ENCODE data around the gene EPN3.

DNA sequence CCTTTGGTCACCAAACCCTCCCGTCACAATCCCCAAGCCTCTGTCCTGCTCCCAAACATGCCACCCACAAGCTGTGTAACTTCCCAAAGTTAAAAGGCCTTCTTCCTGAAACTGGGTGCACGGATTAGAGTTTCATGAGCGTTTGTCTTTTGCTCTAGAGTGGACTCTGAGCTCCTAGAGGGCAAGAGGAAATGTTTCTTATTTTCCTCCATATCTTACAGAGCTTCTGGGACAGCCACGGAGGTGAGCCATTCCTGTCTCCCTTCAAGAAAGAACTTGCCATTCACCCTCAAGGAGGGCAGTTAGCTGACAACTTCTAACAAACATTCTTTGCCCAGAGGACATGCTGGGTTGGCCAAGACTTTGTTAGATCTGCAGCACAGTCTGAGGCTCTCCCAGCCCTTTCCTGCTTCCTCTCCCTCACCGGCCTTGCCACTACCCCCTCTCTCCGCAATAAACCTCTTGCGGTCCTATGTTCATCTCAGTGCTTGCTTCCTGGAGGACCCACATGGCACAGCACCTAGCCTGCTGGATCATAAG, 26.9 kb upstream of the EPN3 start:
- TF ChIP-seq, protein P1, sequence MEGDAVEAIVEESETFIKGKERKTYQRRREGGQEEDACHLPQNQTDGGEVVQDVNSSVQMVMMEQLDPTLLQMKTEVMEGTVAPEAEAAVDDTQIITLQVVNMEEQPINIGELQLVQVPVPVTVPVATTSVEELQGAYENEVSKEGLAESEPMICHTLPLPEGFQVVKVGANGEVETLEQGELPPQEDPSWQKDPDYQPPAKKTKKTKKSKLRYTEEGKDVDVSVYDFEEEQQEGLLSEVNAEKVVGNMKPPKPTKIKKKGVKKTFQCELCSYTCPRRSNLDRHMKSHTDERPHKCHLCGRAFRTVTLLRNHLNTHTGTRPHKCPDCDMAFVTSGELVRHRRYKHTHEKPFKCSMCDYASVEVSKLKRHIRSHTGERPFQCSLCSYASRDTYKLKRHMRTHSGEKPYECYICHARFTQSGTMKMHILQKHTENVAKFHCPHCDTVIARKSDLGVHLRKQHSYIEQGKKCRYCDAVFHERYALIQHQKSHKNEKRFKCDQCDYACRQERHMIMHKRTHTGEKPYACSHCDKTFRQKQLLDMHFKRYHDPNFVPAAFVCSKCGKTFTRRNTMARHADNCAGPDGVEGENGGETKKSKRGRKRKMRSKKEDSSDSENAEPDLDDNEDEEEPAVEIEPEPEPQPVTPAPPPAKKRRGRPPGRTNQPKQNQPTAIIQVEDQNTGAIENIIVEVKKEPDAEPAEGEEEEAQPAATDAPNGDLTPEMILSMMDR (conservative IDR thresholded peaks at IDR 0.05; ENCODE audit: low read depth in 2 of 2) = no peak
- no peak for TF ChIP-seq POLR2AphosphoS5 (IDR thresholded peaks at IDR 0.05; ENCODE audit: low read depth)
- no peak for TF ChIP-seq EZH2phosphoT487 (IDR thresholded peaks at IDR 0.05; ENCODE audit: unreplicated experiment)
